ENCODE data around the gene YTHDF2. TPM values are rescaled to one million over a fixed set of nuclear protein-coding genes. Genes with fewer than 3 reads are reported as not detected.

Gene YTHDF2
- total RNA-seq, 2 experiments from 2014 or later = 72.2 to 82.1 TPM

DNA sequence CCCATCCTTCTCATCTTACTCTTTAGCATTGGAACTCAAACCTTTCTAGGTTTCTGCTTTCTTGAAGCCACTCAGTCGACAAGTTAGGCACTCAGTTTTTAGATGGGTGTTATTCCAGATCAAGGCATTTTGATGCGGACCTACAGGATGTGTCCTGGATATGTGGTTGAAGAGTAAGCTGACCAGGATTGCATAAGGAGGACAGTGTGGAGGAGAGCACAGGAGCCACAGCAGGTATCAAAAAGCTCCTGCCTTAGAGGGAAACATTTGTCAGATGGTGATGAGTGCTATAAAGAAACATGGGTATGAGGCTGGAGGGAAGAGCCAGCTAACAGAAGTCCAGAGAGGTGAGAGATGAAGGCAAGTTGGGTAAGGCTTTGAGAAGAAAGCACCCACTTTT, 41.3 kb downstream of the YTHDF2 start:
- Mint-ChIP-seq H3K27me3 (no peaks in the 10 kb centered on the region), H3K4me3 (no peak overlapping the region), H3K4me1 (ENCODE audit: low read depth) (peaks cover 4% of the 10 kb centered on the region), H3K27ac (no peak overlapping the region), H3K36me3 (ENCODE audit: low read depth) (peaks cover 1% of the 10 kb centered on the region), H3K9me3 (no peaks in the 10 kb centered on the region)
- ChIA-PET POLR2A (no interaction called here), CTCF (interaction anchor here (0.8 to 1.2 kb wide), 2 partner anchors 99 to 256 kb away, joined by 3 to 6 read pairs; no protein-coding TSS in a partner anchor)
- no peak for DNase-seq
- no peak for TF ChIP-seq CTCF (IDR thresholded peaks at IDR 0.05)
- intact Hi-C loops (cut with micrococcal nuclease) = no loop called here
- no peak for ATAC-seq

- POLR2A ChIA-PET = no interaction called here
- intact Hi-C loops (cut with micrococcal nuclease) = loop anchor here (10.0 kb wide), 1 partner anchor 425 kb away; no protein-coding TSS in a partner anchor
- Mint-ChIP-seq H3K9me3 (no peaks in the 10 kb centered on the region), H3K27me3 (no peaks in the 10 kb centered on the region), H3K36me3 (ENCODE audit: low read depth) (no peaks in the 10 kb centered on the region), H3K4me1 (ENCODE audit: low read depth) (peaks cover 2% of the 10 kb centered on the region), H3K27ac (no peak overlapping the region), H3K4me3 (no peak overlapping the region)
- ATAC-seq = no peak
- CTCF ChIA-PET = interaction anchor here (1.5 kb wide), 1 partner anchor 97 kb away, joined by 6 read pairs; no protein-coding TSS in a partner anchor
- TF ChIP-seq CTCF (IDR thresholded peaks at IDR 0.05) = no peak
- DNase-seq = no peak
Measured at GRCh38 chr1:28779751-28780408, 43.1 kb downstream of the YTHDF2 start.

GRCh38 chr1:28781305-28781704, 44.6 kb downstream of the YTHDF2 start:
- no peaks in the 10 kb centered on the region for H3K36me3 Mint-ChIP-seq (ENCODE audit: low read depth)
- POLR2A ChIA-PET = interaction anchor here (1.1 kb wide), 1 partner anchor 101 kb away, joined by 3 read pairs; no protein-coding TSS in a partner anchor

GRCh38 chr1:28782011-28782410, 45.3 kb downstream of the YTHDF2 start:
- peaks cover 1% of the 10 kb centered on the region for H3K27me3 Mint-ChIP-seq
- ATAC-seq (no peak), DNase-seq (no peak)
- H3K9me3 Mint-ChIP-seq = no peaks in the 10 kb centered on the region
- intact Hi-C loops (cut with micrococcal nuclease) = loop anchor here (10.0 kb wide), 1 partner anchor 423 kb away; no protein-coding TSS in a partner anchor
- H3K36me3 Mint-ChIP-seq (ENCODE audit: low read depth) = no peaks in the 10 kb centered on the region
- H3K4me3 Mint-ChIP-seq = no peak overlapping the region
- no peak overlapping the region for H3K27ac Mint-ChIP-seq
- TF ChIP-seq CTCF (IDR thresholded peaks at IDR 0.05) = no peak
- H3K4me1 Mint-ChIP-seq (ENCODE audit: low read depth) = peaks cover 4% of the 10 kb centered on the region
- CTCF ChIA-PET = interaction anchor here (5.2 kb wide), 1 partner anchor 96 kb away, joined by 129 read pairs; no protein-coding TSS in a partner anchor
- POLR2A ChIA-PET = interaction anchor here (0.6 to 1.1 kb wide), 2 partner anchors 100 to 137 kb away, joined by 3 to 4 read pairs; no protein-coding TSS in a partner anchor

More at GRCh38 chr1:28781305-28781704, 44.6 kb downstream of the YTHDF2 start:
- no peak for TF ChIP-seq CTCF (IDR thresholded peaks at IDR 0.05)
- ATAC-seq (no peak), DNase-seq (no peak)
- peaks cover 1% of the 10 kb centered on the region for H3K27me3 Mint-ChIP-seq
- intact Hi-C loops (cut with micrococcal nuclease) = loop anchor here (10.0 kb wide), 1 partner anchor 423 kb away; no protein-coding TSS in a partner anchor
- no peak overlapping the region for H3K27ac Mint-ChIP-seq
- CTCF ChIA-PET = interaction anchor here (5.2 kb wide), 1 partner anchor 97 kb away, joined by 129 read pairs; no protein-coding TSS in a partner anchor
- H3K4me1 Mint-ChIP-seq (ENCODE audit: low read depth) = peaks cover 4% of the 10 kb centered on the region
- H3K9me3 Mint-ChIP-seq = no peaks in the 10 kb centered on the region
- H3K4me3 Mint-ChIP-seq = no peak overlapping the region

- ChIA-PET CTCF (interaction anchor here (2.6 to 5.2 kb wide), 3 partner anchors 8 to 99 kb away, joined by 12 to 129 read pairs (median 35); no protein-coding TSS in a partner anchor), POLR2A (interaction anchor here (0.6 kb wide), 1 partner anchor 207 kb away, joined by 4 read pairs; no protein-coding TSS in a partner anchor)
- H3K36me3 Mint-ChIP-seq (ENCODE audit: low read depth) = no peaks in the 10 kb centered on the region
- peaks cover 1% of the 10 kb centered on the region for H3K27me3 Mint-ChIP-seq
- intact Hi-C loops (cut with micrococcal nuclease) = loop anchor here (10.0 kb wide), 1 partner anchor 421 kb away; no protein-coding TSS in a partner anchor
- no peak for TF ChIP-seq CTCF (IDR thresholded peaks at IDR 0.05)
- no peak overlapping the region for H3K27ac Mint-ChIP-seq
- ATAC-seq (no peak), DNase-seq (no peak)
- H3K4me1 Mint-ChIP-seq (ENCODE audit: low read depth) = peaks cover 4% of the 10 kb centered on the region
- H3K9me3 Mint-ChIP-seq = no peaks in the 10 kb centered on the region
- no peak overlapping the region for H3K4me3 Mint-ChIP-seq
Measured at GRCh38 chr1:28783363-28783762, 46.6 kb downstream of the YTHDF2 start.

All from activated CD8-positive, alpha-beta T cell treated with anti-CD3 and anti-CD28 coated beads for 36 hours (primary cell).